Activated naive CD4-positive, alpha-beta T cell treated with anti-CD3 and anti-CD28 coated beads, Interleukin-2, amount 10 ng/mL, durations not matched to agents 7 days and 5 days (primary cell): ENCODE data around the gene PPM1L.
"Not testable (repeated sequence)": the region's sequence is repeated elsewhere in the genome, so short reads cannot be mapped to it uniquely, and the experiment has no call there.

Source experiments
- CTCF ChIA-PET: fragments of 350-600 bp; sonication (Branson Sonifier 250); formaldehyde crosslinking; loops from one replicate; lab custom pipeline; 2021; ENCODE audit warnings: antibody characterized with exemption; lab: Charles Lee
- DNase-seq: peaks from one replicate; pipeline ENCODE4 v3.0.0-alpha.2; 2020
- H3K27ac Mint-ChIP-seq: one replicate; pipeline ENCODE4 v1.8.0; 2021; ENCODE audit warnings: mild to moderate bottlenecking, moderate library complexity, mixed read lengths
- H3K27me3 Mint-ChIP-seq: one replicate; pipeline ENCODE4 v1.8.0; 2021; ENCODE audit warnings: mild to moderate bottlenecking, mixed read lengths
- H3K36me3 Mint-ChIP-seq: one replicate; pipeline ENCODE4 v1.8.0; 2021; ENCODE audit warnings: mixed read lengths
- H3K4me1 Mint-ChIP-seq: one replicate; pipeline ENCODE4 v1.8.0; 2021; ENCODE audit warnings: mixed read lengths
- H3K4me3 Mint-ChIP-seq: one replicate; pipeline ENCODE4 v1.8.0; 2021; ENCODE audit warnings: mild to moderate bottlenecking, moderate library complexity, mixed read lengths
- H3K9me3 Mint-ChIP-seq: one replicate; pipeline ENCODE4 v1.8.0; 2021; ENCODE audit warnings: mixed read lengths

Gene PPM1L

GRCh38 chr3:160755776-160756304 is at the start of gene PPM1L:
Gene PPM1L (plus strand): TSS chr3:160756231.
- H3K9me3 Mint-ChIP-seq, result no peaks in the 10 kb centered on the region
- H3K27me3 Mint-ChIP-seq, result peaks cover 30% of the 10 kb centered on the region
- H3K36me3 Mint-ChIP-seq, result peaks cover 4% of the 10 kb centered on the region
- H3K4me1 Mint-ChIP-seq, result peaks cover 40% of the 10 kb centered on the region
- DNase-seq, result peak; percentile 73
- H3K4me3 Mint-ChIP-seq, result peak within 1 kb of the TSS; percentile 98
- H3K27ac Mint-ChIP-seq, result peak within 1 kb of the TSS; percentile 98
- CTCF ChIA-PET, result no interaction called here

GRCh38 chr3:160707187-160707794 is 48.7 kb upstream of the PPM1L start:
- Mint-ChIP-seq H3K27ac (no peak overlapping the region), H3K9me3 (no peaks in the 10 kb centered on the region), H3K27me3 (peaks cover 36% of the 10 kb centered on the region), H3K4me3 (no peak overlapping the region), H3K4me1 (no peaks in the 10 kb centered on the region), H3K36me3 (no peaks in the 10 kb centered on the region)
- peak; percentile 55 for DNase-seq
- CTCF ChIA-PET, result interaction anchor here (1.5 to 2.4 kb wide), 2 partner anchors 223 to 234 kb away, joined by 5 to 15 read pairs; no protein-coding TSS in a partner anchor

DNA sequence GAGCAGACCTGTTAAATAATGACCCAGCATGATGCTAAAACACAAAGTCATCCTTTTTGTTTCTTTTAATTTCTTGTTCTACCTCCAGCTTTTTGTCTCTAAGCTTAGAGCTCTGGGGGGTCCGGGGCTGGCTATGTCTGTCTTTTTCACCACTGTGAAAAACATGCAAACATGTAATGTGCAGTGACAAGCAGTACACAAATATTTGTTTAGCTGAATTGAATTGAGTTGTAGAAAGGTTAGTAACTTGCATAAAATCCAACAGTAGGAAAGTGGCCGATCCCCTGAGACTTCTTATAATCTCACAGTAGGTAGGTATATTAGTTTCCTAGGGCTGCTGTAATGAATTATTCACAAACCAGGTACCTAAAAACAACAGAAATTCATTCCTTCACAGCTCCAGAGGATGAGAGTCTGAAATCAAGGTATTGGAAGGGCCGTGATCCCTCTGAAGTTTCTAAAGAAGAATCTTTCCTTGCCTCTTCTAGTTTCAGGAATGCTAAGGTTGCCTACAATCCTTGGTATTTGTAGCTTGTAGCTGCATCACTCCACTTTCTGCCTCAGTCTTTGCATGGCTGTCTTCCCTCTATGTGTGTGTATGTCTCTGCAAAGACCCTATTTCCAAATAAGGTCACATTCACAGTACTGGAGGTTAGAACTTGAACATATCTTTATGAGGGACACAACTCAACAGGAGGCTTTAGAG is 46.4 kb upstream of the PPM1L start:
- DNase-seq, result no peak
- no peaks in the 10 kb centered on the region for H3K36me3 Mint-ChIP-seq
- H3K4me3 Mint-ChIP-seq, result no peak overlapping the region
- H3K9me3 Mint-ChIP-seq, result no peaks in the 10 kb centered on the region
- H3K4me1 Mint-ChIP-seq, result no peaks in the 10 kb centered on the region
- H3K27me3 Mint-ChIP-seq, result peaks cover 33% of the 10 kb centered on the region
- no peak overlapping the region for H3K27ac Mint-ChIP-seq
- CTCF ChIA-PET, result interaction anchor here (0.6 to 2.4 kb wide), 3 partner anchors 44 to 234 kb away, joined by 3 to 15 read pairs (median 4); no protein-coding TSS in a partner anchor

DNA sequence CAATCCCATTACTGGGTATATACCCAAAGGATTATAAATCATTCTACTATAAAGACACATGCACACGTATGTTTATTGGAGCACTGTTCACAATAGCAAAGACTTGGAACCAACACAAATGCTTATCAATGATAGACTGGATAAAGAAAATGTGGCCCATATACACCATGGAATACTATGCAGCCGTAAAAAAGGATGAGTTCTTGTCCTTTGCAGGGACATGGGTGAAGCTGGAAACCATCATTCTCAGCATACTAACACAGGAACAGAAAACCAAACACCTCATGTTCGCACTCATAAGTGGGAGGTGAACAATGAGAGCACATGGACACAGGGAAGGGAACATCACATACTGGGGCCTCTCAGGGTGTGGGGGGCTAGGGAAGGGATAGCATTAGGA is 42.9 kb upstream of the PPM1L start:
- CTCF ChIA-PET, H3K27ac Mint-ChIP-seq, DNase-seq, H3K9me3 Mint-ChIP-seq, H3K36me3 Mint-ChIP-seq, H3K4me3 Mint-ChIP-seq, H3K4me1 Mint-ChIP-seq: not testable (repeated sequence)
- H3K27me3 Mint-ChIP-seq, result peaks cover 17% of the 10 kb centered on the region

- Mint-ChIP-seq H3K9me3 (no peaks in the 10 kb centered on the region), H3K27me3 (peaks cover 6% of the 10 kb centered on the region), H3K27ac (no peak overlapping the region), H3K4me1 (no peaks in the 10 kb centered on the region), H3K4me3 (no peak overlapping the region), H3K36me3 (no peaks in the 10 kb centered on the region)
- no peak for DNase-seq
- CTCF ChIA-PET, result no interaction called here
These were observed 36.3 kb upstream of the PPM1L start for GRCh38 chr3:160719710-160720109.

- no peak overlapping the region for H3K4me3 Mint-ChIP-seq
- no peaks in the 10 kb centered on the region for H3K36me3 Mint-ChIP-seq
- H3K27ac Mint-ChIP-seq, result no peak overlapping the region
These were observed 35.8 kb upstream of the PPM1L start for GRCh38 chr3:160720123-160720746.

GRCh38 chr3:160722331-160722730 is 33.7 kb upstream of the PPM1L start:
- H3K36me3 Mint-ChIP-seq, result no peaks in the 10 kb centered on the region
- H3K4me1 Mint-ChIP-seq, result no peaks in the 10 kb centered on the region
- no peak overlapping the region for H3K27ac Mint-ChIP-seq
- CTCF ChIA-PET, result no interaction called here
- H3K4me3 Mint-ChIP-seq, result no peak overlapping the region
- no peaks in the 10 kb centered on the region for H3K9me3 Mint-ChIP-seq
- no peak for DNase-seq
- H3K27me3 Mint-ChIP-seq, result peaks cover 10% of the 10 kb centered on the region

More at GRCh38 chr3:160720123-160720746, 35.8 kb upstream of the PPM1L start:
- DNase-seq, result no peak
- Mint-ChIP-seq H3K4me1 (no peaks in the 10 kb centered on the region), H3K9me3 (no peaks in the 10 kb centered on the region), H3K27me3 (peaks cover 6% of the 10 kb centered on the region)
- CTCF ChIA-PET, result interaction anchor here (1.0 to 1.3 kb wide), 2 partner anchors 208 to 221 kb away, joined by 3 to 4 read pairs; no protein-coding TSS in a partner anchor

DNA sequence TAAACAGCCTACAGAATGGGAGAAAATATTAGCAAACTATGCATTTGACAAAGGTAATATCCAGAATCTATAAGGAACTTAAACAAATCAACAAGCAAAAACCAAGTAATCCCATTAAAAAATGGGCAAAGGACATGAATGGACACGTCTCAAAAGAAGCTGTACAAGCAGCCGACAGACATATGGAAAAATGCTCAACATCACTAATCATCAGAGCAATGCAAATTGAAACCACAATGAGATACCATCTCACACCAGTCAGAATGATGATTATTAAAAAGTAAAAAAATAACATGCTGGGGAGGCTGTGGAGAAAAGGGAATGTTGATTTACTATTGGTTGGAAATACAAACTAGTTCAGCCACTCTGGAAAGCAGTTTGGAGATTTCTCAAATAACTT is 30.7 kb upstream of the PPM1L start:
- CTCF ChIA-PET, result no interaction called here
- Mint-ChIP-seq H3K4me1 (no peaks in the 10 kb centered on the region), H3K4me3 (no peak overlapping the region), H3K27me3 (peaks cover 4% of the 10 kb centered on the region), H3K9me3 (no peaks in the 10 kb centered on the region), H3K36me3 (no peaks in the 10 kb centered on the region), H3K27ac (no peak overlapping the region)
- DNase-seq, result no peak

DNA sequence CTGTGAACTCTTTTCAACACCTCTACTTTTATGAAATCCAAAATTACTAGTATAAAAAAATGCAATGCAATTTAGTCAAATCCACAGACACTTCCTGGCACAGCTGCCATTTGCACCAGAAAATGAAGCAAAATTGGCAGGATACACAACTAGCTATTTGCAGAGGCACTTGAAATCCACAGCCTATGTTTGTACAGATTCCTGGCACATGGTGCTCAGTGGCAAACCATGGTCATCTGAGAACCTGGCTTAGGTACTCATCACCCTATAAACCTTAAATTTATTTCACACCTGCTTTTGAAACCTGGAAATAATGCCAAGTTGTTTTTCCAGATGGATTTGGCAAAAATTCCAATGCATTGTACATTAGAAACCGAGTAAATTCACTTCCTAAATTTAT is 20.2 kb upstream of the PPM1L start:
- H3K27me3 Mint-ChIP-seq, result peaks cover 14% of the 10 kb centered on the region
- DNase-seq, result no peak
- no peaks in the 10 kb centered on the region for H3K4me1 Mint-ChIP-seq
- no peak overlapping the region for H3K4me3 Mint-ChIP-seq
- H3K36me3 Mint-ChIP-seq, result no peaks in the 10 kb centered on the region
- CTCF ChIA-PET, result no interaction called here
- H3K9me3 Mint-ChIP-seq, result no peaks in the 10 kb centered on the region
- no peak overlapping the region for H3K27ac Mint-ChIP-seq

- H3K36me3 Mint-ChIP-seq, result no peaks in the 10 kb centered on the region
- H3K9me3 Mint-ChIP-seq, result no peaks in the 10 kb centered on the region
- H3K4me1 Mint-ChIP-seq, result no peaks in the 10 kb centered on the region
- no peak overlapping the region for H3K4me3 Mint-ChIP-seq
- H3K27me3 Mint-ChIP-seq, result peaks cover 23% of the 10 kb centered on the region
- CTCF ChIA-PET, result no interaction called here
- H3K27ac Mint-ChIP-seq, result no peak overlapping the region
- no peak for DNase-seq
These were observed 18.0 kb upstream of the PPM1L start for GRCh38 chr3:160738048-160738447.

DNA sequence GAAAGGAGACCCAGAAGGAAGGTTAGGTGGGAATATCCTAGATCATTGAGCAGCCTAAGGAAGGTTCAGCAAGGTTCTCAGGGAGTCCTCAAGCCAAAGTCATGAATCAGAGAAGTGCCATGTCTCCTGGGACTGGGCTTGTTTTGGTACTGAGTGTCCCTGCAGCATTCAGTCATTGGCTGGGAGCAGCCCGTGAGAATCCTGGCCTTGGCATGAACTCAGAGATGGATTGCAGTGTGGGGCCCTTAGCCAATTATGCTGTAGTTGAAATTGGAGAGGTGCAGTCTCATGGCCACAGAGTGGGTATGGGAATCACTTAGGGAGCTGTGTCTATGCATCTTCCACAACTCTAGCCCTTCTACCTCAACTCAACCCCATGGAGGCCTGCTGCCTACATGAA is 17.0 kb upstream of the PPM1L start:
- CTCF ChIA-PET, result no interaction called here

GRCh38 chr3:160746976-160747375 is 9.1 kb upstream of the PPM1L start:
- Mint-ChIP-seq H3K4me3 (no peak overlapping the region), H3K4me1 (no peaks in the 10 kb centered on the region), H3K9me3 (no peaks in the 10 kb centered on the region), H3K27me3 (peaks cover 15% of the 10 kb centered on the region), H3K27ac (no peak overlapping the region), H3K36me3 (no peaks in the 10 kb centered on the region)
- no peak for DNase-seq
- CTCF ChIA-PET, result no interaction called here

More for the DNA sequence above, 17.0 kb upstream of the PPM1L start:
- Mint-ChIP-seq H3K27me3 (peaks cover 23% of the 10 kb centered on the region), H3K36me3 (no peaks in the 10 kb centered on the region), H3K4me1 (no peaks in the 10 kb centered on the region), H3K4me3 (no peak overlapping the region), H3K27ac (no peak overlapping the region), H3K9me3 (no peaks in the 10 kb centered on the region)
- no peak for DNase-seq

- no peak for DNase-seq
- Mint-ChIP-seq H3K4me1 (no peaks in the 10 kb centered on the region), H3K36me3 (no peaks in the 10 kb centered on the region), H3K27ac (no peak overlapping the region), H3K9me3 (no peaks in the 10 kb centered on the region), H3K4me3 (no peak overlapping the region), H3K27me3 (peaks cover 14% of the 10 kb centered on the region)
- CTCF ChIA-PET, result no interaction called here
These were observed 8.6 kb upstream of the PPM1L start for GRCh38 chr3:160747422-160747821.

DNA sequence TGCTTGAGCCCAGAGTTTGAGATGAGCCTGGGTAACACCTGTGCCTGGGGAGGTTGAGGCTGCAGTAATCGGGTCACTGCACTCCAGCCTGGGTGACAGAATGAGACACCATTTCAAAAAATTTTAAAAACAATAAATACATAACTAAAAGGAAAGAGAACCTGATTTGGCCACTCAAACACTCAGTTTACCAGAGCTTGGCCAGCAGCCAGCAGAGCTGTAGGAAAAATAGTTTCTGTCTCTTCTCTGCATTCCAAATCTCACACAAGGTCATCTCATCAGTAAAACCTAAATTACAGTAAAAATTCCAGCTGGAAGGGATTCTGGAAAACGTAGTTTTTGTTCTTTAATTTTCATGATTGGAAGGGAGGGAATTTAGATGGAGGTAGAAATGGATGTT is 7.8 kb upstream of the PPM1L start:
- Mint-ChIP-seq H3K36me3 (no peaks in the 10 kb centered on the region), H3K4me3 (no peak overlapping the region), H3K9me3 (no peaks in the 10 kb centered on the region), H3K4me1 (no peaks in the 10 kb centered on the region), H3K27ac (no peak overlapping the region), H3K27me3 (peaks cover 8% of the 10 kb centered on the region)
- CTCF ChIA-PET, result no interaction called here
- no peak for DNase-seq
